ENCODE results near the gene TAF3.

GRCh38 chr10:8064436-8064835, 246.1 kb downstream of the TAF3 start:
- no peak for TF ChIP-seq CTCF (IDR thresholded peaks at IDR 0.05)
- TF ChIP-seq, protein P1, sequence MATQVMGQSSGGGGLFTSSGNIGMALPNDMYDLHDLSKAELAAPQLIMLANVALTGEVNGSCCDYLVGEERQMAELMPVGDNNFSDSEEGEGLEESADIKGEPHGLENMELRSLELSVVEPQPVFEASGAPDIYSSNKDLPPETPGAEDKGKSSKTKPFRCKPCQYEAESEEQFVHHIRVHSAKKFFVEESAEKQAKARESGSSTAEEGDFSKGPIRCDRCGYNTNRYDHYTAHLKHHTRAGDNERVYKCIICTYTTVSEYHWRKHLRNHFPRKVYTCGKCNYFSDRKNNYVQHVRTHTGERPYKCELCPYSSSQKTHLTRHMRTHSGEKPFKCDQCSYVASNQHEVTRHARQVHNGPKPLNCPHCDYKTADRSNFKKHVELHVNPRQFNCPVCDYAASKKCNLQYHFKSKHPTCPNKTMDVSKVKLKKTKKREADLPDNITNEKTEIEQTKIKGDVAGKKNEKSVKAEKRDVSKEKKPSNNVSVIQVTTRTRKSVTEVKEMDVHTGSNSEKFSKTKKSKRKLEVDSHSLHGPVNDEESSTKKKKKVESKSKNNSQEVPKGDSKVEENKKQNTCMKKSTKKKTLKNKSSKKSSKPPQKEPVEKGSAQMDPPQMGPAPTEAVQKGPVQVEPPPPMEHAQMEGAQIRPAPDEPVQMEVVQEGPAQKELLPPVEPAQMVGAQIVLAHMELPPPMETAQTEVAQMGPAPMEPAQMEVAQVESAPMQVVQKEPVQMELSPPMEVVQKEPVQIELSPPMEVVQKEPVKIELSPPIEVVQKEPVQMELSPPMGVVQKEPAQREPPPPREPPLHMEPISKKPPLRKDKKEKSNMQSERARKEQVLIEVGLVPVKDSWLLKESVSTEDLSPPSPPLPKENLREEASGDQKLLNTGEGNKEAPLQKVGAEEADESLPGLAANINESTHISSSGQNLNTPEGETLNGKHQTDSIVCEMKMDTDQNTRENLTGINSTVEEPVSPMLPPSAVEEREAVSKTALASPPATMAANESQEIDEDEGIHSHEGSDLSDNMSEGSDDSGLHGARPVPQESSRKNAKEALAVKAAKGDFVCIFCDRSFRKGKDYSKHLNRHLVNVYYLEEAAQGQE (IDR thresholded peaks at IDR 0.05; ENCODE audit: insufficient read depth in 1 of 2, low read depth in 2 of 2, low read length in 1 of 2): no peak
- TF ChIP-seq POLR2AphosphoS5 (IDR thresholded peaks at IDR 0.05; ENCODE audit: low read depth, low read length): no peak
- TF ChIP-seq SIN3A (IDR thresholded peaks at IDR 0.05; ENCODE audit: borderline replicate concordance, insufficient read depth, low read depth, low read length): no peak
- TF ChIP-seq TCF7L2 (IDR thresholded peaks at IDR 0.05; ENCODE audit: low read depth, low read length): no peak

Measured in Panc1 (cell line).